Endothelial cell (in vitro differentiated cells): ENCODE measurements around the gene USH2A. TPM values are rescaled to one million over a fixed set of nuclear protein-coding genes. Genes with fewer than 3 reads are reported as not detected.

Experiments
- DNase-seq: peaks from one replicate; pipeline ENCODE4 v3.0.0; 2021; ENCODE audit warnings: low spot score
- H3K27ac Mint-ChIP-seq: one replicate; pipeline ENCODE4 v1.8.0; 2021; ENCODE audit warnings: mixed read lengths, inconsistent platforms; ENCODE audit not compliant: unreplicated experiment
- H3K27me3 Mint-ChIP-seq: one replicate; pipeline ENCODE4 v1.8.0; 2021; ENCODE audit warnings: mild to moderate bottlenecking, moderate library complexity, mixed read lengths, inconsistent platforms; ENCODE audit not compliant: unreplicated experiment
- H3K36me3 Mint-ChIP-seq: one replicate; pipeline ENCODE4 v1.8.0; 2021; ENCODE audit warnings: mild to moderate bottlenecking, low read depth, mixed read lengths, inconsistent platforms; ENCODE audit not compliant: unreplicated experiment
- H3K4me1 Mint-ChIP-seq: one replicate; pipeline ENCODE4 v1.8.0; 2021; ENCODE audit warnings: mild to moderate bottlenecking, mixed read lengths, inconsistent platforms; ENCODE audit not compliant: unreplicated experiment
- H3K4me3 Mint-ChIP-seq: one replicate; pipeline ENCODE4 v1.8.0; 2021; ENCODE audit warnings: mild to moderate bottlenecking, mixed read lengths, inconsistent platforms; ENCODE audit not compliant: unreplicated experiment
- H3K9me3 Mint-ChIP-seq: one replicate; pipeline ENCODE4 v1.8.0; 2021; ENCODE audit warnings: mixed read lengths, inconsistent platforms; ENCODE audit not compliant: unreplicated experiment
- total RNA-seq: library from RNA; stranded (reverse); fragmentation: NEBNext Ultra II Directional; extraction: Animal tissue kit (Norgen Biotek cat#: 25700); gene quantifications from one replicate; pipeline ENCODE4 v1.2.1, GENCODE V29; 2021; ENCODE audit not compliant: unreplicated experiment
- TF ChIP-seq, protein P1 (sequence below): fragments of 200-600 bp; sonication (generic); IDR thresholded peaks from one replicate; pipeline ENCODE4 v1.5.0; 2021; ENCODE audit warnings: antibody characterized with exemption; ENCODE audit not compliant: unreplicated experiment

USH2A gene
- total RNA-seq, 1 donor from 2014 or later: not detected

DNA sequence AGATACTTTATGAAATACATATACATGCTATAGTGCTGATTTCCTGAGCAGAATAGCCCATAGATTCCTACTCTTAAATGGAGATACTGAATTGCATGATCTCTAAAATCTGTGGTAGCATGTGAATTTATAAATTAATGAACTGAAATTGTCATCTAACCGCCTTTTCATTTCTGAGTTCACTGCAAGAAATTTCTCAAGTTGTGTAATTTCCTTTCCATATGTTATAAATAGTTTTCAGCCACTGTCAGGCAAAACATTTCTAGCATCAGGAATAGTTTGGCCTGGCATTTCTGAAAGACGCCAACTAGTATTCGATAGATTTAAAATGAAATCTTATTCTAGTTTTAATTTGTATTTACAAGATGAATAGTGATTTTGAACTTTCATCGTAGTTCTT, 310.1 kb downstream of the USH2A start:
- no peaks in the 10 kb centered on the region for H3K27me3 Mint-ChIP-seq
- no peaks in the 10 kb centered on the region for H3K4me1 Mint-ChIP-seq
- TF ChIP-seq, protein P1, sequence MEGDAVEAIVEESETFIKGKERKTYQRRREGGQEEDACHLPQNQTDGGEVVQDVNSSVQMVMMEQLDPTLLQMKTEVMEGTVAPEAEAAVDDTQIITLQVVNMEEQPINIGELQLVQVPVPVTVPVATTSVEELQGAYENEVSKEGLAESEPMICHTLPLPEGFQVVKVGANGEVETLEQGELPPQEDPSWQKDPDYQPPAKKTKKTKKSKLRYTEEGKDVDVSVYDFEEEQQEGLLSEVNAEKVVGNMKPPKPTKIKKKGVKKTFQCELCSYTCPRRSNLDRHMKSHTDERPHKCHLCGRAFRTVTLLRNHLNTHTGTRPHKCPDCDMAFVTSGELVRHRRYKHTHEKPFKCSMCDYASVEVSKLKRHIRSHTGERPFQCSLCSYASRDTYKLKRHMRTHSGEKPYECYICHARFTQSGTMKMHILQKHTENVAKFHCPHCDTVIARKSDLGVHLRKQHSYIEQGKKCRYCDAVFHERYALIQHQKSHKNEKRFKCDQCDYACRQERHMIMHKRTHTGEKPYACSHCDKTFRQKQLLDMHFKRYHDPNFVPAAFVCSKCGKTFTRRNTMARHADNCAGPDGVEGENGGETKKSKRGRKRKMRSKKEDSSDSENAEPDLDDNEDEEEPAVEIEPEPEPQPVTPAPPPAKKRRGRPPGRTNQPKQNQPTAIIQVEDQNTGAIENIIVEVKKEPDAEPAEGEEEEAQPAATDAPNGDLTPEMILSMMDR: no peak
- H3K4me3 Mint-ChIP-seq: no peak overlapping the region
- DNase-seq: no peak
- H3K9me3 Mint-ChIP-seq: no peaks in the 10 kb centered on the region
- H3K36me3 Mint-ChIP-seq: no peaks in the 10 kb centered on the region
- H3K27ac Mint-ChIP-seq: no peak overlapping the region

DNA sequence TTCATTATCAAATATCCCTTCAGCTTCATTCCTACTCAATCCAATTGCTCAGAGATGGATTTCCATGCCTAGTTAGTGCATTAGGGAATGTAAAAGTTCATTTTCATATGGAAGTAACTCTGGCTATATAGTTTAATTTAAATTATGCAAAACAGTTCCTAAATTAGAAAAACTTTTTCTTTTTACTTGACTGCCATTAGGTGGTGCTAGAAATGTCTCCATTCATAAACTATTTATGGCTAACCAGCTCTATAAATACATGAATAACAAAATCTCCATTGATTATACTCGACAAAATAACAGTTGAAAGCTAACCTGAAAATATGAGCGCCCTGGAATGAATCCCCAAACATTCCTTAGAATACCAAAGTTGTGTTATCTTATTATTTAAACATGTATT, 311.4 kb downstream of the USH2A start:
- Mint-ChIP-seq H3K4me3 (no peak overlapping the region), H3K27me3 (no peaks in the 10 kb centered on the region), H3K36me3 (no peaks in the 10 kb centered on the region), H3K4me1 (no peaks in the 10 kb centered on the region), H3K27ac (no peak overlapping the region), H3K9me3 (no peaks in the 10 kb centered on the region)
- no peak for DNase-seq
- TF ChIP-seq, protein P1: no peak

DNA sequence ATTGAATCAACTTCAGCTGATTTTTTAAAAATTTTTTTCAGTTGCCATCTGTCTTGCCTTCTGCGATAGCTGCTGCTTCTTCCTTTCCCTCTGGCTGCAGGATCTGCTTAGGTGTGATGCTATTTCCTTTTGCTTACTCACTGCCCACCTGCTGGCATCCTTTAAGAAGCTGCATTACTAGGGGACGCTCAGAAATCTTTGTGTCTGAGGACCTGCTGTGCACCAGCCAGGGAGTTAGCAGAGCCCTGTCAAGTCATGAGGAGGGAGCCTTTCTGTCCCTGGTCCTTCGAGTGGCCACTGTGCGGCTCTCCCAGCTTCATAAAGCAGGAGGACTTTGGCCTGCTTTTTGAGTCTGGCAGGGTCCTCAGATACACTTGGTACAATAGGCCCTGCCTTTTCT, 327.8 kb downstream of the USH2A start:
- no peaks in the 10 kb centered on the region for H3K36me3 Mint-ChIP-seq
- no peaks in the 10 kb centered on the region for H3K9me3 Mint-ChIP-seq
- DNase-seq: no peak
- no peak overlapping the region for H3K27ac Mint-ChIP-seq
- TF ChIP-seq, protein P1: no peak
- no peaks in the 10 kb centered on the region for H3K27me3 Mint-ChIP-seq
- H3K4me1 Mint-ChIP-seq: peaks cover 5% of the 10 kb centered on the region
- H3K4me3 Mint-ChIP-seq: no peak overlapping the region

DNA sequence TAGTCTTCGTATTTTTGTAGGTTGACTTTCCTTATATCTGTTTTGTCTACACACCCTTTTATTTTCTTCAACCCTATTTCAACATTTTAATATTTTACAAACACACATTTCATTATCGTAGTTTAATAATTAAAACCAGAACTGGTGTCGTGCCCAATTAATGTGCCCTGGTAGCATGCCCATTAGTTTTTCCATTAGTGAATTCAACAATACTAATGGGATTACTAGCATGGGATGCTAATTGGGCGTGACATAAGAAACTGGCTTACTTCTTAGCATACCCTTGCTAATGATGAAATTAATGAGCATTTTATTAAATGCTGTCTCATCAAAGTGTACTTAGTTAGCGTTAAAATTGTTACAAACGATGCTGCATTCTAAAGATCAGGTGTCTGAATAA, 332.7 kb downstream of the USH2A start:
- DNase-seq: no peak
- Mint-ChIP-seq H3K4me3 (no peak overlapping the region), H3K9me3 (no peaks in the 10 kb centered on the region), H3K36me3 (no peaks in the 10 kb centered on the region), H3K4me1 (peaks cover 9% of the 10 kb centered on the region), H3K27me3 (peaks cover 6% of the 10 kb centered on the region), H3K27ac (no peak overlapping the region)
- TF ChIP-seq, protein P1: no peak

DNA sequence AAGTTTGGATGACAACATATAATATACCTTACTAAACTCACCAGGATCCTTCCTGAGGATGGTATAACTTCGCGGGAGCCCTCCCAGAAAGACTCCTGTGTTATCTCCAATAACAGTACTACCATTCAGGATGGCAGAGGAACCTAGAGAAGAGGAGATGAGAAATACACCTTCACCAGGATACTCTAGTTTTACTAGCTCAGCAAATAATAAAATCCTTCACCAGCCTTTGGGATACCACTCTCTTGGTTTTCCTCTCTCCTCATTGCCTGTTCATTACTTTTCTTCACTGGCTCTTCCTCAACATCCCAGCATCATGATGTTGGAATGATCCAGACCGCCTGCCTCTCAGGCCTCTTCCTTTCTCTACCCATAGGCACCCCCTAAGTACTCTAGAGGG, 336.6 kb downstream of the USH2A start:
- Mint-ChIP-seq H3K27me3 (peaks cover 7% of the 10 kb centered on the region), H3K4me1 (peaks cover 9% of the 10 kb centered on the region), H3K36me3 (no peaks in the 10 kb centered on the region), H3K4me3 (no peak overlapping the region), H3K27ac (no peak overlapping the region), H3K9me3 (no peaks in the 10 kb centered on the region)
- TF ChIP-seq, protein P1: no peak
- no peak for DNase-seq
